Upper lobe of left lung (tissue), 6 donors: ENCODE results near the gene CAPN5. TPM values are rescaled to one million over a fixed set of nuclear protein-coding genes. Genes with fewer than 3 reads are reported as not detected.

Source experiments
- ATAC-seq, 2 donors: fragments of 200-7000 bp; cut with Tn5 transposase; one replicate each; pipeline ENCODE4 v1.9.1; 2022; ENCODE audit warnings: mild to moderate bottlenecking in 2 of 2, moderate library complexity in 2 of 2; ENCODE audit not compliant: low FRiP score in 2 of 2
- DNase-seq, 2 donors: peaks; one replicate each; pipeline ENCODE4 v3.0.0-alpha.2; 2019 to 2020
- H3K27ac ChIP-seq, 4 donors: fragments of 200-600 bp; sonication (generic); one replicate each; pipeline ENCODE4 v1.5.1; 2016 to 2019
- H3K27me3 ChIP-seq, 4 donors: fragments of 200-600 bp; sonication (generic); one replicate each; pipeline ENCODE4 v1.5.1; 2017 to 2019
- H3K36me3 ChIP-seq, 4 donors: fragments of 200-600 bp; sonication (generic); one replicate each; pipeline ENCODE4 v1.5.1; 2016 to 2019
- H3K4me1 ChIP-seq, 4 donors: fragments of 200-600 bp; sonication (generic); one replicate each; pipeline ENCODE4 v1.5.1; 2018 to 2019
- H3K4me3 ChIP-seq, 4 donors: fragments of 200-600 bp; sonication (generic); one replicate each; pipeline ENCODE4 v1.5.1; 2017 to 2019; ENCODE audit warnings: mild to moderate bottlenecking in 2 of 4, moderate library complexity in 1 of 4
- H3K9me3 ChIP-seq, 4 donors: fragments of 200-600 bp; sonication (generic); one replicate each; pipeline ENCODE4 v1.5.1; 2018 to 2019
- EP300 ChIP-seq, 4 donors: sonication (generic); formaldehyde crosslinking; IDR thresholded peaks; one replicate each; pipeline ENCODE4 v1.5.1; 2017; ENCODE audit warnings: antibody characterized with exemption in 4 of 4, control low read depth in 2 of 4
- POLR2A ChIP-seq, 4 donors: fragments of 450-650 bp; IDR thresholded peaks; one replicate each; pipeline ENCODE4 v1.5.1; 2016 to 2017; ENCODE audit warnings: antibody characterized with exemption in 4 of 4, mild to moderate bottlenecking in 2 of 4
- POLR2AphosphoS5 ChIP-seq, 2 donors: sonication (generic); formaldehyde crosslinking; IDR thresholded peaks; one replicate each; pipeline ENCODE4 v1.5.1; 2017; ENCODE audit warnings: antibody characterized with exemption in 2 of 2
- WGBS, 2 donors: methylation state at CpG; one replicate each; pipeline ENCODE4 v1.1.5; 2017 to 2018; 5-methylcytosine and 5-hydroxymethylcytosine counted together
- total RNA-seq, 6 donors: library from RNA; depleted of rRNA in 4 of 6; stranded (reverse); fragments of >200 nt in 4 of 6; gene quantifications; one replicate each; pipeline versions ENCODE4 v1.1.0 to v1.2.1, GENCODE V29; 2016 to 2021
- TF ChIP-seq, protein P1 (sequence below), 6 experiments: fragments of 450-650 bp in 4 of 6; fragments of 200-600 bp in 2 of 6; sonication (generic) in 2 of 6; IDR thresholded peaks; one replicate each; pipeline ENCODE4 v1.5.1; 2016 to 2019; ENCODE audit warnings: antibody characterized with exemption in 6 of 6
- donor health status: DM: no; HTN: no; CAD: no; lungs with moderate emphysema.
- donor health status: DM: no; HTN: yes; CAD: no; lungs with severe emphysema.

CAPN5 gene
- total RNA-seq, 6 donors from 2014 or later = 2.6 to 8.4 (median 4.4) TPM

- Histone ChIP-seq H3K27ac (no peak overlapping the region), H3K4me1 (peaks cover 0 to 10% (median 0%) of the 10 kb centered on the region in 4 donors), H3K27me3 (peaks cover 0 to 15% (median 6%) of the 10 kb centered on the region in 4 donors), H3K4me3 (no peak overlapping the region), H3K36me3 (no peaks in the 10 kb centered on the region), H3K9me3 (no peaks in the 10 kb centered on the region)
- no peak for ATAC-seq
- WGBS, 2 donors = 82 to 83% methylated on average over 11 of the region's 11 CpGs
- TF ChIP-seq, protein P1, sequence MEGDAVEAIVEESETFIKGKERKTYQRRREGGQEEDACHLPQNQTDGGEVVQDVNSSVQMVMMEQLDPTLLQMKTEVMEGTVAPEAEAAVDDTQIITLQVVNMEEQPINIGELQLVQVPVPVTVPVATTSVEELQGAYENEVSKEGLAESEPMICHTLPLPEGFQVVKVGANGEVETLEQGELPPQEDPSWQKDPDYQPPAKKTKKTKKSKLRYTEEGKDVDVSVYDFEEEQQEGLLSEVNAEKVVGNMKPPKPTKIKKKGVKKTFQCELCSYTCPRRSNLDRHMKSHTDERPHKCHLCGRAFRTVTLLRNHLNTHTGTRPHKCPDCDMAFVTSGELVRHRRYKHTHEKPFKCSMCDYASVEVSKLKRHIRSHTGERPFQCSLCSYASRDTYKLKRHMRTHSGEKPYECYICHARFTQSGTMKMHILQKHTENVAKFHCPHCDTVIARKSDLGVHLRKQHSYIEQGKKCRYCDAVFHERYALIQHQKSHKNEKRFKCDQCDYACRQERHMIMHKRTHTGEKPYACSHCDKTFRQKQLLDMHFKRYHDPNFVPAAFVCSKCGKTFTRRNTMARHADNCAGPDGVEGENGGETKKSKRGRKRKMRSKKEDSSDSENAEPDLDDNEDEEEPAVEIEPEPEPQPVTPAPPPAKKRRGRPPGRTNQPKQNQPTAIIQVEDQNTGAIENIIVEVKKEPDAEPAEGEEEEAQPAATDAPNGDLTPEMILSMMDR (IDR thresholded peaks at IDR 0.05) = no peak
- TF ChIP-seq POLR2A (IDR thresholded peaks at IDR 0.05) (no peak), POLR2AphosphoS5 (IDR thresholded peaks at IDR 0.05) (no peak), EP300 (IDR thresholded peaks at IDR 0.05) (no peak)
- peak in 1 of 2 donors; percentile 66 for DNase-seq
Observed at GRCh38 chr11:77137421-77137820, 70.7 kb downstream of the CAPN5 start.

GRCh38 chr11:77138106-77138649 lies 71.4 kb downstream of the CAPN5 start:
- ATAC-seq (no peak), DNase-seq (peak in 1 of 2 donors; percentile 85)
- H3K4me3 ChIP-seq = no peak overlapping the region
- H3K27me3 ChIP-seq = peaks cover 0 to 15% (median 6%) of the 10 kb centered on the region in 4 donors
- WGBS, 2 donors = 16 to 42% methylated on average over 18 to 31 of the region's 55 CpGs
- H3K27ac ChIP-seq = no peak overlapping the region
- peaks cover 0 to 10% (median 0%) of the 10 kb centered on the region in 4 donors for H3K4me1 ChIP-seq
- no peaks in the 10 kb centered on the region for H3K36me3 ChIP-seq
- H3K9me3 ChIP-seq = no peaks in the 10 kb centered on the region
- TF ChIP-seq POLR2A (IDR thresholded peaks at IDR 0.05) (no peak), POLR2AphosphoS5 (IDR thresholded peaks at IDR 0.05) (no peak), EP300 (IDR thresholded peaks at IDR 0.05) (no peak)
- TF ChIP-seq, protein P1 (IDR thresholded peaks at IDR 0.05) = no peak

GRCh38 chr11:77139201-77139600 lies 72.4 kb downstream of the CAPN5 start:
- ATAC-seq = no peak
- peaks cover 0 to 10% (median 0%) of the 10 kb centered on the region in 4 donors for H3K4me1 ChIP-seq
- H3K9me3 ChIP-seq = no peaks in the 10 kb centered on the region
- DNase-seq = no peak
- no peaks in the 10 kb centered on the region for H3K36me3 ChIP-seq
- H3K27me3 ChIP-seq = peaks cover 0 to 15% (median 6%) of the 10 kb centered on the region in 4 donors
- no peak overlapping the region for H3K27ac ChIP-seq
- WGBS, 2 donors = 92 to 97% methylated on average over 5 to 8 of the region's 8 CpGs
- no peak overlapping the region for H3K4me3 ChIP-seq
- TF ChIP-seq EP300 (IDR thresholded peaks at IDR 0.05) (no peak), POLR2AphosphoS5 (IDR thresholded peaks at IDR 0.05) (no peak), POLR2A (IDR thresholded peaks at IDR 0.05) (no peak)
- TF ChIP-seq, protein P1 (IDR thresholded peaks at IDR 0.05) = no peak

- Histone ChIP-seq H3K4me3 (no peak overlapping the region), H3K9me3 (no peaks in the 10 kb centered on the region), H3K27me3 (peaks cover 0 to 15% (median 6%) of the 10 kb centered on the region in 4 donors), H3K36me3 (no peaks in the 10 kb centered on the region), H3K27ac (no peak overlapping the region), H3K4me1 (peaks cover 0 to 10% (median 0%) of the 10 kb centered on the region in 4 donors)
- no peak for DNase-seq
- TF ChIP-seq EP300 (IDR thresholded peaks at IDR 0.05) (no peak), POLR2AphosphoS5 (IDR thresholded peaks at IDR 0.05) (no peak), POLR2A (IDR thresholded peaks at IDR 0.05) (no peak)
- TF ChIP-seq, protein P1 (IDR thresholded peaks at IDR 0.05) = no peak
- ATAC-seq = peak in 1 of 2 donors; percentile 40
- 72 to 89% methylated on average over 5 to 8 of the region's 8 CpGs for WGBS, 2 donors
Observed at GRCh38 chr11:77140231-77140851, 73.6 kb downstream of the CAPN5 start.
